ENCODE results near the gene PSMB3.

PSMB3 gene

GRCh38 chr17:38730526-38731379, 21.8 kb upstream of the PSMB3 start:
- DNase-seq (ENCODE audit: insufficient read length) (no peak), FAIRE-seq (no peak)
- TF ChIP-seq POLR2AphosphoS5 (IDR thresholded peaks at IDR 0.05; ENCODE audit: low read depth, low read length), result no peak
- TF ChIP-seq POLR2A (IDR thresholded peaks at IDR 0.05; ENCODE audit: low read depth, low read length), result no peak
- TF ChIP-seq TAF1 (IDR thresholded peaks at IDR 0.05; ENCODE audit: borderline replicate concordance, low read depth, low read length), result no peak

GRCh38 chr17:38731526-38732294, 20.8 kb upstream of the PSMB3 start:
- TF ChIP-seq POLR2A (IDR thresholded peaks at IDR 0.05; ENCODE audit: low read depth, low read length), result no peak
- TF ChIP-seq TAF1 (IDR thresholded peaks at IDR 0.05; ENCODE audit: borderline replicate concordance, low read depth, low read length), result no peak
- no peak for TF ChIP-seq POLR2AphosphoS5 (IDR thresholded peaks at IDR 0.05; ENCODE audit: low read depth, low read length)
- FAIRE-seq, result no peak
- no peak for DNase-seq (ENCODE audit: insufficient read length)

DNA sequence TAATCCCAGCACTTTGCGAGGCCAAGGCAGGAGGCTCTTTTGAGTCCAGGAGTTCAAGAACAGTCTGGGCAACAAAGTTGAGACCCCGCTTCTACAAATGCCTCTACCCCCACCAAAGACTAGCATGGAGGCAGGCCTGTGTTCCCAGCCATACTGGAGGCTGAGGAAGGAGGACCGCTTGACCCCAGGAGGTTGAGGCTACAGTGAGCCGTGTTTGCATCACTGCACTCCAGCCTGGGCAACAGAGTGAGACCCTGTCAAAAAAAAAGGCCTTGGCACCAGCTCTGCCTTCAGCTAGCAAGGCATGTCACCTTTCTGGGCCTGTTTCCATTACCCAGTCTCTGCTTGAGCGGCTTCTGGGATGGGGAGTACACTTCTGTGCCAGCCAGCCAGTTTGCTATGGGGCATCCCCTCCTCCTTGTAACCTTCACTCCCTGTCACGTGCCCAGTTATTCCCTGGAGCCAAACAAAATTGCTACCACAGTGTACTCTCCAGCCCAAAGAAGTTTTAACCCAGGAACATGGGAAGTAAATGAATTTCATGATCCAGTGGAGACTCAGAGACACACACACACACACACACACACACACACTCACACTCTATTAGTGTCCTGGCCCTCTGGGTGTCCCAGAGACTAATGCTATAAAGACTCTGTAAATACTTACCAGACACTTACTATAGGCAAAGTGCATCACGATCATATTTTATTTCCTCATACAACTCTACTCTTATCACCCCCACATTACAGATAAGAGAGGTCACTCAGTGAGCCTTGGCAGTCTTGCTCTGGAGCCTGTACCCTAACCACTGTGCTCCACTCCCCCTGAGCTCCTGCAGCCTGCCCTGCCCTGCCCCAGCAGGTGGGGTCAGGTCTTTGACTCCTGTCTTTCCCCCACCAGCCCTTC, 19.9 kb upstream of the PSMB3 start:
- TF ChIP-seq POLR2AphosphoS5 (IDR thresholded peaks at IDR 0.05; ENCODE audit: low read depth, low read length) (no peak), POLR2A (IDR thresholded peaks at IDR 0.05; ENCODE audit: low read depth, low read length) (no peak), TAF1 (IDR thresholded peaks at IDR 0.05; ENCODE audit: borderline replicate concordance, low read depth, low read length) (no peak)
- no peak for DNase-seq (ENCODE audit: insufficient read length)
- no peak for FAIRE-seq

DNA sequence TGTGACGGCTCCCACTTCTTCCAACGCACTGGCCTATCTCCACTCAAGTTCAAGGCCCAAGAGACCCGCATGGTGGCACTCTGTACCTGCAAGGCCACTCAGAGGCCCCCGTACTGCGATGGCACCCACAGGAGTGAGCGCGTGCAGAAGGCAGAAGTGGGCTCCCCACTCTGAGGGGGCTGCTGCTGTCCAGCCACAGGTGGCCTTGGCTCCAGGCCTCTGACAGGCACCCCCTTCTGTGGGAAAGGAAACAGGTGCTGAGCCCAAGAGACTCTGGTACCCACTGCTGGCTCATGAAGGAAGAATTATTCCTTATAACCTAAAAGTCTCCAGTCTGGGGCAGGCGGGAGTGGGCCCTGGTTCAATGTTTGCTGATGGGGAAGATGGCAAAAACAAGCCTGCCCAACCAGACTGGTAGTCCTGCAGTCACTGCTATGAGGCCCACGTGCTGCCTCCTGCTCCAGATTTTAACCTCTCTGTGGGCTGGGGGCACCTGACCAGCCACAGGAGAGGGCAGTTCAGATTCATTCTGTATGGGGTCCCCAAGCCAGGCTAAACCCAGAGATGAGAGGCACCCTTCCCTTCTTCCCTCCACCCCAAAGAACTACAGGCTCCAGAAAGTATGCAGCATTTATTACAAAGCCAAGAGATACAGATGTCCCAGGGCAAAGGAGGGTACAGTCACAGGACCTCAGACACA, 19.1 kb upstream of the PSMB3 start:
- FAIRE-seq, result no peak
- TF ChIP-seq POLR2A (IDR thresholded peaks at IDR 0.05; ENCODE audit: low read depth, low read length) (no peak), TAF1 (IDR thresholded peaks at IDR 0.05; ENCODE audit: borderline replicate concordance, low read depth, low read length) (no peak), POLR2AphosphoS5 (IDR thresholded peaks at IDR 0.05; ENCODE audit: low read depth, low read length) (no peak)
- no peak for DNase-seq (ENCODE audit: insufficient read length)

- no peak for TF ChIP-seq TAF1 (IDR thresholded peaks at IDR 0.05; ENCODE audit: borderline replicate concordance, low read depth, low read length)
- TF ChIP-seq POLR2A (IDR thresholded peaks at IDR 0.05; ENCODE audit: low read depth, low read length), result no peak
- no peak for TF ChIP-seq POLR2AphosphoS5 (IDR thresholded peaks at IDR 0.05; ENCODE audit: low read depth, low read length)
- FAIRE-seq, result no peak
- DNase-seq (ENCODE audit: insufficient read length), result no peak
Observed at GRCh38 chr17:38733982-38734973, 18.3 kb upstream of the PSMB3 start.

GRCh38 chr17:38735161-38735997, 17.2 kb upstream of the PSMB3 start:
- no peak for FAIRE-seq
- DNase-seq (ENCODE audit: insufficient read length), result peak; percentile 91
- no peak for TF ChIP-seq POLR2AphosphoS5 (IDR thresholded peaks at IDR 0.05; ENCODE audit: low read depth, low read length)
- no peak for TF ChIP-seq TAF1 (IDR thresholded peaks at IDR 0.05; ENCODE audit: borderline replicate concordance, low read depth, low read length)
- TF ChIP-seq POLR2A (IDR thresholded peaks at IDR 0.05; ENCODE audit: low read depth, low read length), result no peak

DNA sequence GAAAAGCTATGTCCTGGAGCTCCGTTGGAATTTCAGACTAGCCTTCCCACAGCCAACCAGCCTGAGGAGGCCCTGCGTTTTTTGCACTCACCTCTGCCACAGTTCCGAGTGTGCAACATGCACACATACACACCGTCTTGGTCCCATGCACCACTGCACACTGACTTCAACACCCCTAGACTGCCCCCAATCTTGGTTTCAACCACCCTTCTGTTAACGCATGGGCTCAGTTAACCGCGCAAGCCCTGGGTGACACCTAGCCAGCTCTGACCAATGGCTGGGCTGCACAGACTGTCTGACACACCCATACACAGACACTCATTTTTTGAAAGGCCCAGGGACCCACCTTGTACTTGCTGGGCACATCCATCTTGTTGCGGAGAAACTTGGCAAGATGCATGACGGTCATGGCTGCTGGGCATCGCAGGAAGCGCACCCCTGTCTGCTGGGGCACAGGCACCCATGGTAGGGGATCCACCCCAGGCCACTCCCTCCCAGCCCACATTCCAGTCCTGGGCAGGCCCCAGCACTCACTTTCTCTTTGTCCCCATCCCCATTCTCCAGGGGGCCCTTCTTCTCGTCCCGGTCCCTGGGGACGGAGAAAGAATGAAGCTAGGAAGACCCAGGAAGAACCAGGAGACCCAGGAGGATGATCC, 14.4 kb upstream of the PSMB3 start:
- TF ChIP-seq POLR2A (IDR thresholded peaks at IDR 0.05; ENCODE audit: low read depth, low read length) (no peak), TAF1 (IDR thresholded peaks at IDR 0.05; ENCODE audit: borderline replicate concordance, low read depth, low read length) (no peak), POLR2AphosphoS5 (IDR thresholded peaks at IDR 0.05; ENCODE audit: low read depth, low read length) (no peak)
- DNase-seq (ENCODE audit: insufficient read length) (no peak), FAIRE-seq (no peak)

DNA sequence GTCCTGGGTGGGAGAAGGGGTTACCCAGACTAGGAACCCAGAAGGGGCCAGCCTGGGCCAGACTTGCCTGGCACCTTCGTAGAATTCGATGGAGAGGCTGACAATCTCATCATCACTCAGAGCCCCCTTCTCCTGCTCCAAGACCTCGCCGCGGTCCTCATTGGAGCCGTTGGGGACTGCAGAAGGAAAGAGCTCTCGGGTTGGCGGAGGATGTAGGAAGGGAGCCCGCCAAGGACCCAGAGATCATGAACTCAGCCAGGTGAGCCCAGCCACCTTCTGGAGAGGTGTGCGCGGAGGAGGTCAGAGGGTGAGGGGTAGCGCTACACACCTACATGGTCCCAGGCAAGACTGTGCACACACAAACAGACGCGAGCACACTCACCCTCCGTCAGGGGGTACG, 13.9 kb upstream of the PSMB3 start:
- TF ChIP-seq POLR2A (IDR thresholded peaks at IDR 0.05; ENCODE audit: low read depth, low read length) (no peak), TAF1 (IDR thresholded peaks at IDR 0.05; ENCODE audit: borderline replicate concordance, low read depth, low read length) (no peak), POLR2AphosphoS5 (IDR thresholded peaks at IDR 0.05; ENCODE audit: low read depth, low read length) (no peak)
- no peak for FAIRE-seq
- no peak for DNase-seq (ENCODE audit: insufficient read length)

Measured in GM12892 (cell line).